NCI-H128 (cell line): ENCODE measurements around the gene CARD19.

Experiments used
- DNase-seq: peaks from one replicate; lab custom pipeline; 2025; ENCODE audit not compliant: unreplicated experiment; lab: John Stamatoyannopoulos, UW

The CARD19 gene

GRCh38 chr9:93061791-93062763, 33.9 kb upstream of the CARD19 start:
- DNase-seq: no peak

GRCh38 chr9:93064392-93065134, 31.5 kb upstream of the CARD19 start:
- DNase-seq: no peak

GRCh38 chr9:93065135-93065720, 30.8 kb upstream of the CARD19 start:
- DNase-seq: no peak

GRCh38 chr9:93066978-93067603, 28.9 kb upstream of the CARD19 start:
- no peak for DNase-seq

- no peak for DNase-seq
These were observed 27.1 kb upstream of the CARD19 start for GRCh38 chr9:93068956-93069355.

GRCh38 chr9:93071464-93071863, 24.6 kb upstream of the CARD19 start:
- no peak for DNase-seq

- no peak for DNase-seq
These were observed 23.6 kb upstream of the CARD19 start for GRCh38 chr9:93072383-93072795.

GRCh38 chr9:93076101-93076791, 19.8 kb upstream of the CARD19 start:
- DNase-seq: no peak

- DNase-seq: no peak
These were observed 19.3 kb upstream of the CARD19 start for GRCh38 chr9:93076792-93077128.

GRCh38 chr9:93077367-93077766, 18.6 kb upstream of the CARD19 start:
- DNase-seq: no peak

GRCh38 chr9:93077811-93078210, 18.2 kb upstream of the CARD19 start:
- no peak for DNase-seq

- no peak for DNase-seq
These were observed 16.6 kb upstream of the CARD19 start for GRCh38 chr9:93079371-93079770.

GRCh38 chr9:93080406-93080805, 15.6 kb upstream of the CARD19 start:
- DNase-seq: no peak

- DNase-seq: no peak
These were observed 14.9 kb upstream of the CARD19 start for GRCh38 chr9:93081081-93081529.

- DNase-seq: no peak
These were observed 14.1 kb upstream of the CARD19 start for GRCh38 chr9:93081931-93082330.

- no peak for DNase-seq
These were observed 13.1 kb upstream of the CARD19 start for GRCh38 chr9:93082841-93083411.

GRCh38 chr9:93083592-93084470, 12.2 kb upstream of the CARD19 start:
- DNase-seq: no peak

- no peak for DNase-seq
These were observed 11.5 kb upstream of the CARD19 start for GRCh38 chr9:93084471-93084881.

GRCh38 chr9:93085676-93086075, 10.3 kb upstream of the CARD19 start:
- no peak for DNase-seq
